HK-2 (cell line): Measurements from ENCODE around the gene FRY.

Source experiments
- DNase-seq: peaks from one replicate; pipeline ENCODE4 v3.0.0-alpha.2; 2018; ENCODE audit not compliant: unreplicated experiment

FRY gene

GRCh38 chr13:32214071-32214470 lies 182.5 kb downstream of the FRY start:
- no peak for DNase-seq

- DNase-seq, result no peak
Observed at GRCh38 chr13:32216281-32216680, 184.7 kb downstream of the FRY start.

GRCh38 chr13:32222046-32222676 lies 190.6 kb downstream of the FRY start:
- DNase-seq, result no peak

- DNase-seq, result no peak
Observed at GRCh38 chr13:32224916-32225315, 193.3 kb downstream of the FRY start.

- DNase-seq, result no peak
Observed at GRCh38 chr13:32225481-32225931, 193.9 kb downstream of the FRY start.

GRCh38 chr13:32228330-32229041 lies 196.9 kb downstream of the FRY start:
- DNase-seq, result no peak

- DNase-seq, result no peak
Observed at GRCh38 chr13:32229443-32229842, 197.9 kb downstream of the FRY start.

- DNase-seq, result no peak
Observed at GRCh38 chr13:32232263-32232662, 200.7 kb downstream of the FRY start.

GRCh38 chr13:32233062-32233461 lies 201.5 kb downstream of the FRY start:
- DNase-seq, result no peak

- no peak for DNase-seq
Observed at GRCh38 chr13:32234914-32235313, 203.3 kb downstream of the FRY start.

- no peak for DNase-seq
Observed at GRCh38 chr13:32237681-32238080, 206.1 kb downstream of the FRY start.

GRCh38 chr13:32243695-32244094 lies 212.1 kb downstream of the FRY start:
- no peak for DNase-seq

- no peak for DNase-seq
Observed at GRCh38 chr13:32245555-32245954, 214.0 kb downstream of the FRY start.

- DNase-seq, result peak; percentile 29
Observed at GRCh38 chr13:32246468-32246867, 214.9 kb downstream of the FRY start.

- DNase-seq, result no peak
Observed at GRCh38 chr13:32247887-32248286, 216.3 kb downstream of the FRY start.

GRCh38 chr13:32248801-32249200 lies 217.2 kb downstream of the FRY start:
- DNase-seq, result no peak

- no peak for DNase-seq
Observed at GRCh38 chr13:32252812-32253438, 221.4 kb downstream of the FRY start.

GRCh38 chr13:32253911-32254399 lies 222.4 kb downstream of the FRY start:
- DNase-seq, result no peak

GRCh38 chr13:32254416-32254815 lies 222.8 kb downstream of the FRY start:
- DNase-seq, result no peak

- DNase-seq, result no peak
Observed at GRCh38 chr13:32254916-32255723, 223.5 kb downstream of the FRY start.

- no peak for DNase-seq
Observed at GRCh38 chr13:32255724-32256109, 224.1 kb downstream of the FRY start.

GRCh38 chr13:32256243-32256642 lies 224.7 kb downstream of the FRY start:
- DNase-seq, result no peak
